Endothelial cell of umbilical vein (primary cell): ENCODE measurements around the gene HOXB2. TPM values are rescaled to one million over a fixed set of nuclear protein-coding genes. Genes with fewer than 3 reads are reported as not detected.

Experiments
- BruUV-seq: library from RNA; stranded (reverse); fragments of 400-500 nt; replicated peaks from 2 replicates; lab custom pipeline; 2021; lab: Mats Ljungman, UMichigan
- CTCF ChIA-PET: fragments of 300-600, 350-600 bp; sonication (Branson Sonifier 250); formaldehyde crosslinking; loops from one replicate; lab custom pipeline; 2021; ENCODE audit warnings: antibody characterized with exemption, inconsistent platforms; lab: Charles Lee
- POLR2A ChIA-PET: fragments of 300-600, 350-600 bp; sonication (Branson Sonifier 250); formaldehyde crosslinking; loops from one replicate; lab custom pipeline; 2021; ENCODE audit warnings: antibody characterized with exemption, inconsistent platforms; lab: Charles Lee
- DNase-seq: peaks from one replicate; pipeline ENCODE4 v3.0.0-alpha.2; 2011; ENCODE audit warnings: low read depth, low spot score
- FAIRE-seq: peaks from 2 replicates; lab custom pipeline; 2011; peaks lifted over from hg19 to GRCh38; lab: Jason Lieb, UNC
- H2AFZ ChIP-seq: 2 replicates; pipeline ENCODE4 v1.6.0; 2012; ENCODE audit warnings: low read depth, low read length, control low read depth, inconsistent platforms
- H3K27ac ChIP-seq: 2 replicates; pipeline ENCODE4 v1.5.1; 2011; ENCODE audit warnings: low read depth, mild to moderate bottlenecking, control low read depth, low read length, moderate library complexity; ENCODE audit not compliant: insufficient read depth
- H3K27me3 ChIP-seq, 2 experiments: 2 replicates each; pipeline versions ENCODE4 v1.6.0 to v1.6.1; 2011; ENCODE audit warnings: low read length in 2 of 2, mixed read lengths in 1 of 2; ENCODE audit not compliant: control insufficient read depth in 2 of 2, insufficient read depth in 2 of 2
- H3K36me3 ChIP-seq, 2 experiments: 2 replicates in 1 of 2; 3 replicates in 1 of 2; pipeline ENCODE4 v1.5.1; 2011; ENCODE audit warnings: low read length in 2 of 2, mild to moderate bottlenecking in 1 of 2, moderate library complexity in 1 of 2; ENCODE audit not compliant: control insufficient read depth in 2 of 2, insufficient read depth in 2 of 2; ENCODE audit errors: extremely low read depth in 1 of 2
- H3K4me1 ChIP-seq: 3 replicates; pipeline ENCODE4 v1.5.1; 2011; ENCODE audit warnings: mild to moderate bottlenecking, low read length; ENCODE audit not compliant: control insufficient read depth, insufficient read depth; ENCODE audit errors: extremely low read depth
- H3K4me2 ChIP-seq: 2 replicates; pipeline ENCODE4 v1.6.1; 2011; ENCODE audit warnings: low read length, control low read depth, mixed read lengths; ENCODE audit not compliant: insufficient read depth
- H3K4me3 ChIP-seq, 3 experiments: fragments of 200-600 bp in 1 of 3; sonication (generic), shearing (Covaris generic) in 1 of 3; replicated peaks in 1 of 3; 2 replicates each; pipeline ENCODE4 v1.5.1; 2011 to 2016; ENCODE audit warnings: control low read depth in 3 of 3, low read length in 3 of 3, mild to moderate bottlenecking in 2 of 3, inconsistent platforms in 1 of 3, low read depth in 1 of 3, moderate library complexity in 1 of 3; ENCODE audit not compliant: insufficient read depth in 1 of 3
- H3K79me2 ChIP-seq: 2 replicates; pipeline ENCODE4 v1.6.0; 2012; ENCODE audit warnings: low read length, inconsistent platforms; ENCODE audit not compliant: control insufficient read depth, insufficient read depth
- H3K9ac ChIP-seq: replicated peaks from 2 replicates; pipeline ENCODE3; 2011; ENCODE audit warnings: low read length, control low read depth; ENCODE audit not compliant: insufficient read depth; ENCODE audit errors: extremely low read depth
- H3K9me1 ChIP-seq: replicated peaks from 3 replicates; pipeline ENCODE4 v1.6.0; 2011; ENCODE audit warnings: mild to moderate bottlenecking, low read length; ENCODE audit not compliant: control insufficient read depth, insufficient read depth; ENCODE audit errors: extremely low read depth
- H3K9me3 ChIP-seq: replicated peaks from 2 replicates; pipeline ENCODE4 v1.5.1; 2012; ENCODE audit warnings: low read length, inconsistent platforms; ENCODE audit not compliant: control insufficient read depth, insufficient read depth
- H4K20me1 ChIP-seq: replicated peaks from 2 replicates; pipeline ENCODE3; 2011; ENCODE audit warnings: mild to moderate bottlenecking, low read length; ENCODE audit not compliant: control insufficient read depth, insufficient read depth; ENCODE audit errors: extremely low read depth
- FOS ChIP-seq: IDR thresholded peaks from 2 replicates; pipeline ENCODE4 v1.6.1; 2011; ENCODE audit warnings: mild to moderate bottlenecking, low read length, moderate library complexity, borderline replicate concordance; ENCODE audit not compliant: insufficient read depth
- JUN ChIP-seq: IDR thresholded peaks from 2 replicates; pipeline ENCODE4 v1.6.1; 2011; ENCODE audit warnings: borderline replicate concordance, low read depth; ENCODE audit not compliant: insufficient read length, insufficient read depth
- MAX ChIP-seq: IDR thresholded peaks from 2 replicates; pipeline ENCODE4 v1.6.1; 2011; ENCODE audit not compliant: insufficient read depth, insufficient read length
- MYC ChIP-seq: IDR thresholded peaks from one replicate; pipeline ENCODE4 v1.6.1; 2011; ENCODE audit warnings: mild to moderate bottlenecking, low read depth, low read length
- POLR2A ChIP-seq: IDR thresholded peaks from 2 replicates; pipeline ENCODE4 v1.6.1; 2012; ENCODE audit warnings: low read depth, mild to moderate bottlenecking, control low read depth, low read length
- POLR2AphosphoS5 ChIP-seq: IDR thresholded peaks from 2 replicates; pipeline ENCODE4 v1.6.1; 2012; ENCODE audit warnings: low read depth, mild to moderate bottlenecking, control low read depth, low read length, moderate library complexity; ENCODE audit not compliant: insufficient read depth
- dilution Hi-C: fragments of 300-500 bp; cut with MboI; formaldehyde crosslinking; loops from one replicate; pipeline ENCODE4 v1.15.0; 2019; ENCODE audit warnings: low sequenced_read_pairs; ENCODE audit not compliant: extremely low pct_ligation_motif_present
- intact Hi-C: fragments of 100-400 bp; cut with micrococcal nuclease; formaldehyde crosslinking; loops from one replicate; pipeline ENCODE4 v1.10.0; 2022
- polyA plus RNA-seq, 4 experiments: library from polyadenylated mRNA; depleted of rRNA in 3 of 4; stranded (reverse) in 3 of 4; unstranded in 1 of 4; fragments of >200 nt; gene quantifications; 2 replicates each; pipeline versions ENCODE4 v1.2.1 to v1.2.3, GENCODE V29; 2011 to 2012; ENCODE audit warnings: missing spikeins in 1 of 4
- total RNA-seq: library from RNA; stranded (reverse); gene quantifications from 2 replicates; pipeline ENCODE4 v1.2.3, GENCODE V29; 2021
- TF ChIP-seq, protein P1 (sequence below), 2 donors: IDR thresholded peaks; 1 replicate in 1 of 2; 2 replicates in 1 of 2; pipeline ENCODE4 v1.5.1; 2011; ENCODE audit warnings: low read length in 2 of 2, mild to moderate bottlenecking in 2 of 2, moderate library complexity in 2 of 2, control low read depth in 1 of 2, inconsistent platforms in 1 of 2, low read depth in 1 of 2; ENCODE audit not compliant: insufficient read depth in 1 of 2; ENCODE audit errors: extremely low read depth in 1 of 2

Gene HOXB2
- total and polyA plus RNA-seq, 2 donors (not counting 3 experiments of a cell fraction or from before 2014, with no cell fraction given): 14.1 to 23.3 TPM

DNA sequence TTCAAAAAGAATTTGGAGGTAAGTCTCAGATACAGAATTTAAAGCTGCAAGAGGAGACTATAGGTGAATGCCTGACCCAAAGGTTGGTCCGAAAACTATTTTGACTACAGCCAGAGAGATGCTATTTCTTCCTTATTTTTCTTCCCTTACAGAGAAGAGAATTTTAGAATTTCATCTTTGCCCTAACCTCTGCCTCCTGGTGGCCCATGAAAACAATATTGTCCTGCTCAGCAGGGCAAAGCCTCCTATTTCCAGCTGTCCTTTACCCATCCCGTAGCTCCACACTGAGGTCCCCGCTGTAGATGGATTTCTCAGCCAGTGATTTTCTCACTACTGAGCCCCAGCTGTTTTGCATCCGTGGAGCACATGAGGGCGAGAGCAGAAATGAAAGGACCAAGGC is 38.7 kb downstream of the HOXB2 start:
- dilution Hi-C loops (no loop called here), intact Hi-C loops (no loop called here)
- ChIA-PET POLR2A (no interaction called here), CTCF (interaction anchor here (0.9 to 2.1 kb wide), 7 partner anchors 13 to 291 kb away, joined by 3 to 9 read pairs (median 4); no protein-coding TSS in a partner anchor)
- TF ChIP-seq, protein P1, sequence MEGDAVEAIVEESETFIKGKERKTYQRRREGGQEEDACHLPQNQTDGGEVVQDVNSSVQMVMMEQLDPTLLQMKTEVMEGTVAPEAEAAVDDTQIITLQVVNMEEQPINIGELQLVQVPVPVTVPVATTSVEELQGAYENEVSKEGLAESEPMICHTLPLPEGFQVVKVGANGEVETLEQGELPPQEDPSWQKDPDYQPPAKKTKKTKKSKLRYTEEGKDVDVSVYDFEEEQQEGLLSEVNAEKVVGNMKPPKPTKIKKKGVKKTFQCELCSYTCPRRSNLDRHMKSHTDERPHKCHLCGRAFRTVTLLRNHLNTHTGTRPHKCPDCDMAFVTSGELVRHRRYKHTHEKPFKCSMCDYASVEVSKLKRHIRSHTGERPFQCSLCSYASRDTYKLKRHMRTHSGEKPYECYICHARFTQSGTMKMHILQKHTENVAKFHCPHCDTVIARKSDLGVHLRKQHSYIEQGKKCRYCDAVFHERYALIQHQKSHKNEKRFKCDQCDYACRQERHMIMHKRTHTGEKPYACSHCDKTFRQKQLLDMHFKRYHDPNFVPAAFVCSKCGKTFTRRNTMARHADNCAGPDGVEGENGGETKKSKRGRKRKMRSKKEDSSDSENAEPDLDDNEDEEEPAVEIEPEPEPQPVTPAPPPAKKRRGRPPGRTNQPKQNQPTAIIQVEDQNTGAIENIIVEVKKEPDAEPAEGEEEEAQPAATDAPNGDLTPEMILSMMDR (IDR thresholded peaks at IDR 0.05; ENCODE audit: extremely low read depth in 1 of 2, insufficient read depth in 1 of 2, low read depth in 1 of 2, low read length in 2 of 2): no peak
- TF ChIP-seq JUN (no peak), MAX (no peak), POLR2A (no peak), MYC (no peak), POLR2AphosphoS5 (no peak), FOS (no peak)
- Histone ChIP-seq H3K9me3 (no peaks in the 10 kb centered on the region), H3K9me1 (no peaks in the 10 kb centered on the region), H3K27ac (no peak overlapping the region), H2AFZ (no peak overlapping the region), H3K4me3 (no peak overlapping the region), H3K79me2 (no peaks in the 10 kb centered on the region), H4K20me1 (no peaks in the 10 kb centered on the region), H3K36me3 (no peaks in the 10 kb centered on the region), H3K9ac (no peak overlapping the region), H3K4me1 (peaks cover 6% of the 10 kb centered on the region), H3K27me3 (peaks cover 5 to 10% of the 10 kb centered on the region in 2 experiments), H3K4me2 (no peak overlapping the region)
- no TSS peak for BruUV-seq
- FAIRE-seq: no peak
- no peak for DNase-seq
